Measurements from ENCODE around the gene DISP2.

DISP2 gene

DNA sequence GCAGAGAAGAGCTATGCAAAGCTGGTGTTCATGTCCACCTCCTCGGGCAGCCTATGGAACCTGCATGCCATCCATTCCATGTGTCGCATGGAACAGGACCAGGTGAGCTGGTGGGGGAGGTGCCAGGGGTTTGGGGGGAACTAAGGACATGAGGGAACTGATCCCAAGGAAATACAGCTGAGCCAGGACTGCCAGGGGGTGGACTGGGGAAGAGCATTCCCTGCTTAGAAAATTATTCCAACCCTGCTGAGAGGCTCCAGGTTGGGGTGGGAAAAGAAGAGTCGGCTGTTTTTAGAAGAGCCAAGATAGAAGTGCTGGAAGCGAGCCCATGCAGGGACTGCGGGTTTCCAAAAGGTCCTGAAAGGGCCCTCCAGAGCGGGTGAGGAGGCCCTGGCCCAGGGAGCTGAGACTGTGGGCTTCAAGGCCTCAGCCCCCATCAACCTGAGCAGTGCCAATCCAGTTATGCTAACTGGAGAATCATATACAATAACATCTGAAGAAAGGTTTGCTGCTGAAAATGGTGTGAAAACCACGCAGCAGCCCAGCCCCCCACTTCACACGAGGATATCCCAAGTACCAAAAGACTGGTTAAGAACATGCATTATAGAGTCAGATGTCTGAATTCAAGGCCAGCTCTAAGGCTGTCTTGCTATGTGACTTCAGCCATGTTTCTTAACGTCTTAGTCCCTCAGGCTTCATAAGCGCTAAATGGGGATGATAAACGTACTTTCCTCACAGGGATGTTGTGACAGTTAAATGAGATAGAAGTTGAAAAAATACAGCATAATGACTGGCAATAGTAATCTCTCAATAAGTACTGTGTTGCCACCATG is 7.8 kb downstream of the DISP2 start:
- DNase-seq = no peak

DNA sequence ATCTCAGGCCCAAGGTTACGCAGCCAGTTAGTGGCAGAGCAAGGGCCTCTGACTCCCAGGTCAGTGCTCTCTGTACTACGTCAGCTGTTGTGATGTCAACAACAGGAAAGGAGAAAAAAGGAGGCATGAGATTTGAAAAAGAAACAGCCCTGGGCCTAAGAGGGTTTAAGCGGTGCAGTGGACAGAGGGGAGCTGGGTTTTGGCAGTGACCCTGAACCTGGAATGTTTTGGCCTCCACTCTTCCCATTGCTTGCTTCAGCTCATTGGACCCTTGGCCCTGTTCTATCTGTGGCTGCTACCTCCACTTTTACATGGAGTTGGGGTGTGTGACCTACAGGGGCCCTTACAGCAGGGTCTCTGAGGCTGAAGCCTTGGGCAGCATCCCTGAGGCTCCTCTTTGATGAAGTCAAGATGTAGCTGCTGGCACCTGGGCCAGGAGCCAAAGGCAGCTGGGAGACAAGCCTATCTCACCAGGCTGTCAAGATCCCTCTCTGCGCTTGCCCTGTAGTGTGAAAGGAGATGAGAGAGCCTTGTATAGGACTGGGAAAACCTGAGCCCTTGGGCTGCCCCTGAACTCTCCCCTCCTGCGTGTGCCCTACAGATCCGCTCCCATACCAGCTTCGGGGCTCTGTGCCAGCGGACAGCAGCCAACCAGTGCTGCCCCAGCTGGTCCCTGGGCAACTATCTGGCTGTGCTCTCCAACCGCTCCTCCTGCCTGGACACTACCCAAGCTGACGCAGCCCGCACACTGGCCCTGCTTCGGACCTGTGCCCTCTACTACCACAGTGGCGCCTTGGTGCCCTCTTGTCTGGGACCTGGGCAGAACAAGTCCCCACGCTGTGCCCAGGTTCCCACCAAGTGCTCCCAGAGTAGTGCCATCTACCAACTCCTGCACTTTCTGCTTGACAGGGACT is 8.7 kb downstream of the DISP2 start:
- no peak for DNase-seq

DNA sequence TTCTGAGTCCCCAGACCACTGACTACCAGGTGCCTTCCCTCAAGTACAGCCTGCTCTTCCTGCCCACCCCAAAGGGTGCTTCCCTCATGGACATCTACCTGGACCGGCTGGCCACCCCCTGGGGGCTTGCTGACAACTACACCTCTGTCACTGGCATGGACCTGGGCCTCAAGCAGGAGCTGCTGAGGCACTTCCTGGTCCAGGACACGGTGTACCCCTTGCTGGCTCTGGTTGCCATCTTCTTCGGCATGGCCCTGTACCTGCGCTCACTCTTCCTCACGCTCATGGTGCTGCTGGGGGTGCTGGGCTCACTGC is 9.3 kb downstream of the DISP2 start:
- no peak for DNase-seq

GRCh38 chr15:40367686-40368611 is 9.9 kb downstream of the DISP2 start:
- DNase-seq = peak; percentile 50

GRCh38 chr15:40368719-40369473 is 10.9 kb downstream of the DISP2 start:
- no peak for DNase-seq

- DNase-seq = no peak
These were observed 11.5 kb downstream of the DISP2 start for GRCh38 chr15:40369474-40369869.

GRCh38 chr15:40369971-40370370 is 12.0 kb downstream of the DISP2 start:
- DNase-seq = no peak

GRCh38 chr15:40372981-40373380 is 15.0 kb downstream of the DISP2 start:
- DNase-seq = no peak

- DNase-seq = no peak
These were observed 19.6 kb downstream of the DISP2 start for GRCh38 chr15:40377606-40378005.

DNA sequence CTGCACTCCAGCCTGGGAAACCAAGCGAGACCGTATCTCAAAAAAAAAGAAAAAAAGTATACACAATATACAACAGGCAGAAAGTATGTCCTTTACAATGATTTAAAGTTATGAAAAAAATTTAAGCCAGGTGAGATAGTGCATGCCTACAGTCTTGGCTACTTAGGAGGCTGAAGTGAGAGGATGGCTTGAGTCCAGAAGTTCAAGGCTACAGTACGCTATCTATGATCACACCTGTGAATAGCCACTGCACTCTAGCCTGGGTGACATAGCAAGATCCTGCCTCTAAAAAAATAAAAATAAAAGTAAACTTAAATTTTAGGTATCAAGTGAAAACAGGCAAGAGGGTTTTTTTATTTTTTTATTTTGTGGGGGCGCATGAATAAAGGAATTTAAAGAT is 21.4 kb downstream of the DISP2 start:
- no peak for DNase-seq

- no peak for DNase-seq
These were observed 21.8 kb downstream of the DISP2 start for GRCh38 chr15:40379853-40380252.

DNA sequence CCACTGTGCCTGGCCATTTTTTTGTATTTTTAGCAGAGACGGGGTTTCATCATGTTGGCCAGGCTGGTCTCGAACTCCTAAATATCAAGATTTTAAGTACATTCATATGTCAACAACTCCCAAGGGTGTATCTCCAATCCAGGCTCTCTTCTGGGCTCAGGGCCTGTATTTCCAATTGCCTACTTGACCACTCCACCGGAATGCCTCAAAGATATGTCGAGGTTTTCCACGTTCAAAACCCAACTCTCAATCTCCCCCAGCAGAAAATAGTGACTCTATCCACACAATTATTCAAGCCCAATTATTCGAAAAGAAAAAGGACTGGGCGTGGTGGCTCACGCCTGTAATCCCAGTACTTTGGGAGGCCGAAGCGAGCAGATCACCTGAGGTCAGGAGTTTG is 22.6 kb downstream of the DISP2 start:
- no peak for DNase-seq

DNA sequence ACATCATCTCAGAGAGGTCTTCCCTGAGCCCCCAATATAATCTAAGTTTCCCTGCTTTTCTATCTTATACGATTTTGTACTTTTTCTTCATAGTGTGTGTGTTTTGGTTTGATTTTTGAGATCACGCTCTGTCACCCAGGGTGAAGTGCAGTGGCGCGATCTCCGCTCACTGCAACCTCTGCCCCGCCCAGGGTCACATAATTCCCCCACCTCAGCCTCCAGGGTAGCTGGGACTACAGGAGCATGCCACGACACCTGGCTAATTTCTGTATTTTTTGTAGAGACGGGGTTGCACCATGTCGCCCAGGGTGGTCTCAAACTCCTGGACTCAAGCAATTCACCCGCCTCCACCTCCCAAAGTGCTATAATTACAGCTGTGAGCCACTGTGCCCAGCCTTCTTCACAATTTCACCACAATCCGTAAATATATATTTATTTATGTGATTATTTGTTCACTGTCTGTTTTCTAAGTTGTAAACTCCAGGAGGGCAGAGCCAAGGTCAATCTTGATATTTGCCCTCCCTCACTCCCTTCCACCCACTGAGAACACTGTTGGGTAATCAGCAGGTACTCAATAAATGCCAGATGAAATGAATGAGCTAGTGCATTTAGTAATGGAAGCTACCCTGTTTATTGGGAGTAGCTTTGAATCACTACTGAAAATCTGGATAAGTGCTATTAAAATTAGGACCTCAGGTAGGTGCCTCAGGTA is 24.0 kb downstream of the DISP2 start:
- no peak for DNase-seq

- DNase-seq = peak; percentile 81
These were observed 24.8 kb downstream of the DISP2 start, which contains the start of gene KNSTRN for GRCh38 chr15:40382580-40383456. KNSTRN (plus strand) TSS chr15:40382721; CDS start chr15:40382836, 115 bp downstream.

GRCh38 chr15:40386480-40386879 is 28.5 kb downstream of the DISP2 start:
- DNase-seq = no peak

DNA sequence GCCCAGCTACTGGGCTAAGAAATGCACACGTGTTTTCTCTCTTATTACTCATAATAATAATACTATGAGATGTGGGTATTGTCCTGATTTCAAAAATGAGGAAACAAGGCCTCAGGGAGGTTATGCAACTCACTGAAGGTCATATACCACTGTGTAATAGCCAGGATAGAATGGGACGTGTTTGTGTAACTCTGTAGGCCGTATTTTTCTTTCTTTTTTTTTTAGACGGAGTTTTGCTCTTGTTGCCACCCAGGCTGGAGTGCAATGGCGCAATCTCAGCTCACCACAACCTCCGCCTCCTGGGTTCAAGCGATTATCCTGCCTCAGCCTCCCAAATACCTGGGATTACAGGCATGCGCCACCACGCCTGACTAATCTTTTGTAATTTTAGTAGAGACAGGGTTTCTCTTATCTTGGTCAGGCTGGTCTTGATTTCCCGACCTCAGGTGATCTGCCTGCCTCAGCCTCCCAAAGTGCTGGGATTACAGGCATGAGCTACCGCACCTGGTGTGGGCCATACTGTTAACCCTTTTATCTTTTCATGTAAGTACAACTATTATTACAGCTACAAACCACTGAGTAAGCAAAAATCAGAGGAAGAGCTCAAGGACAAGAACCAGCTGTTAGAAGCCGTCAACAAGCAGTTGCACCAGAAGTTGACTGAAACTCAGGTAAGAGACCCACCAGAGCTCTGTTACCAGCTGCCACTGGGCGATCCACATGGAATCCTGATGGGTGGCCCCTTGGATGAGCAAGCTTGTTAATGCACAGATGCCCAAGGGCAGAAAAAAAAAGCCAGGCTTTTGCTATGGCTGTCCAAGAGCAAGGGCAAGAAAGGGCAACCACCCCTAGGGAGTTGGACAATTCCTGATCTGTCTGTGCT is 31.2 kb downstream of the DISP2 start:
- DNase-seq = no peak

DNA sequence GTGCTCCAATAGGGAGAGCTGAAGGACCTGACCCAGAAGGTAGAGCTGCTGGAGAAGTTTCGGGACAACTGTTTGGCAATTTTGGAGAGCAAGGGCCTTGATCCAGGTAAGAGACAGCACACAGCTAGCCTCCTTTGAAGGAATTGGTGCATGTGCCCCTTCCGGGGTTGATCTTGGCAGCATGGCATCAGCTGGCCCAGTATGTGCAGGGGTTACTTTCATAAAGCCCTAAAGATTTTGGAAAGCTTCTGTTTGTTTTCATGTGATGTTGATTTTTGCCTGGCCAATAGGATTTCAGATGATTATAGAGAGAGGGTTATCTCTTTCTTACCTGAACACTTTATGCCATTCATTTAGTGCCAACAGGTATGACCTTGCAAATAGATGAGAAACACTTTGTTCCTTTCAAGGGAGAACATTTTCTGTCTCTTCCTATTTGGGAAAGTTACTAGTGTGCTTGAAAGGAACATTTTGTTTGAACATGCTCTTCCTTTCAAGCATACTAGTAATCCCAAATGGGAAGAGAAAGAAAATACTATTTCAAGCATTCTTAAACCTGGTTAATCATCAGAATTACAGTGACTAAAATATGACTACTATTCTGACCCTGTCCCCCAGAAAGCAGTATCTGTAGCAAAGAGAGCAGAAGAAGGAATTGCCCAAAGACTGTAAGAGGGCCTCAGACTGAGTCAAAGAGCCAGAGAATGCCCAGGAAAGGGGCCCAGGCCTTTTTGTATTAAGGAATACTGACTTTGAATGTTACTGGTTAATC is 32.0 kb downstream of the DISP2 start:
- no peak for DNase-seq

All from NCI-H1048 (cell line).